ENCODE measurements around the gene AK2.
"Not testable (repeated sequence)": the region's sequence is repeated elsewhere in the genome, so short reads cannot be mapped to it uniquely, and the experiment has no call there.

The AK2 gene

GRCh38 chr1:33036526-33037503 lies at the start of gene AK2:
TSS of gene AK2 (minus strand) at chr1:33036883. CDS start at chr1:33036828, 55 bp downstream.
- DNase-seq (ENCODE audit: low read depth in 2 of 2) = peak; percentile 93

DNA sequence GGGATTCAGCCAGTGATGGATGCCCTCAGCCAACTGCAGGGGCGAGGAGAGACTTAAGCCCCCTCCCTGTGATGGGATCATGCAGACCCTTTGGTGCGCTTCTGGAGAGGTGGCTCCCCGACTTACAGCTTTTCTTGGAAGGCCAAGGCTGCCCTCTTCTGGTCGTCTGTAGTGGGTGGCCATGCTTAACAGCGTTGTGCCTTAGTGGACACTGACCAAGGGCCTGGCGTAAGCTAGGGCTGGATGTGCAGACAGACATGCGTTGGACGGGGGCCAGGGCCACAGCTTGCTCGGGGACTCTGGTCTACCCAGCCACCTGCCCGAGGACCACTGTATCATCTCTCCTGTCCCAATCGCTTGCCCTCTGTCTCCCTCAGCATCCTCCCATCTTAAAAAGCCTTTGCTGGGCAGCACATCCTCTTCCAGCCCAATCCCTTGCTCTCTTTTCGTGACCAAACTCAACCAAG lies 49.7 kb upstream of the AK2 start:
- DNase-seq (ENCODE audit: low read depth in 2 of 2) = no peak

DNA sequence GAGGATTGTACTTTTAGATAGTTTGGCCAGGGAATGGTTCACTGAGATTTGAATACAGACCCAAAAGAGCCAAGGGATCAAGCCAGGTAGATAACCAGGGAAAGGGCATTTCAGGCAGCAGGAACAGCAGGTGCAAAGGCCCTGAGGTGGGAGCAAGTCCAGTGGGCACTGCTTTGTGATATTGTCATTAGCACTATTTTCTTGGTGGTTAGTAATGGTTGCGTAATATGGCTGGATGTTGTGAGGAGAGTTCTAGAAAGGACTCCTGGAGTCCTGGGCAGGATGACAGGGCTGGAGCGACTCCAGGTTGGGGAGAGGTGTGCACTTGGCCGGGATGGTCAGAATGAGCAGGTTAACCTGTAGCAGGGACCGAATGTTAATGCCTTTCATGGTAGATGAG lies 48.6 kb upstream of the AK2 start:
- DNase-seq (ENCODE audit: low read depth in 2 of 2) = no peak

GRCh38 chr1:33082575-33083108 lies 46.0 kb upstream of the AK2 start:
- DNase-seq (ENCODE audit: low read depth in 2 of 2) = no peak

DNA sequence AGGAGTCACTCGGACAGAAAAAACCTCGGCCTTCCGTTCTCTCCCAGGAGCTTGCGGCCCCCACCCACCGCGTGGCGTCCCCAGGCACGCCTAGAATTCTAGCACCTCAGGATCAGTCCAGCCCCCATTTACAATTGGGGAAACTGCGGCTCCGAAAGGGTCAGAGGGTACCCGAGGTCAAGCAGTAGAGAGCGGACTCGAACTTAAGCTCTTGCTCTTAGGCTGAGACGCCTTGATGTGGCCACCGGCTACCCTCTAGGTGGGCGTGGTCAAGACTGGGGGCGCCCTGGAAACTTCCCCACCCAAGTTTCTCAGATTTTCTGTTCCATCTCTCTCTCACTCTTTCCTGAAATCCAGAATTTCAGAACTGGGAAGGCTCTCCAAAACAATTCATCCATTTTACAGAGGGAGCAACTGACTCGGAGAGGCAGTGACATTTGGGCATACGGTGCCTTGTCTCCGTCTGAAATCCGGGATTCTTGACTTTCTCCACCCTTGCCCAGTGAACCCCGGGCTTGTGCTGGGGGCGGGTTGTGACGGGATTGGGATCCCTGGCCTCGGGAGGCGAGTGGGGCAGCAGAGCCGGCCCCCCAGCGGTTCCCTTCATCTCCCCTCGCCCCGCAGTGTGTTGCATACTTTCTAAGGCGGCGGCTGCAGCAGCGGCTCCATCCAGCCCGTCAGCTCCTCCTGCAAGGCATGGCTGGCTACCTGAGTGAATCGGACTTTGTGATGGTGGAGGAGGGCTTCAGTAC lies 45.0 kb upstream of the AK2 start:
- no peak for DNase-seq (ENCODE audit: low read depth in 2 of 2)

GRCh38 chr1:33080885-33081553 lies 44.3 kb upstream of the AK2 start, which contains the start of gene AZIN2:
TSS of gene AZIN2 (plus strand) at chr1:33081153. CDS start at chr1:33082250, 1,097 bp downstream.
- DNase-seq (ENCODE audit: low read depth in 2 of 2) = peak; percentile 77 to 83

GRCh38 chr1:33080373-33080772 lies 43.7 kb upstream of the AK2 start:
- DNase-seq (ENCODE audit: low read depth in 2 of 2) = no peak

- no peak for DNase-seq (ENCODE audit: low read depth in 2 of 2)
Measured at GRCh38 chr1:33078030-33078591, 41.4 kb upstream of the AK2 start.

DNA sequence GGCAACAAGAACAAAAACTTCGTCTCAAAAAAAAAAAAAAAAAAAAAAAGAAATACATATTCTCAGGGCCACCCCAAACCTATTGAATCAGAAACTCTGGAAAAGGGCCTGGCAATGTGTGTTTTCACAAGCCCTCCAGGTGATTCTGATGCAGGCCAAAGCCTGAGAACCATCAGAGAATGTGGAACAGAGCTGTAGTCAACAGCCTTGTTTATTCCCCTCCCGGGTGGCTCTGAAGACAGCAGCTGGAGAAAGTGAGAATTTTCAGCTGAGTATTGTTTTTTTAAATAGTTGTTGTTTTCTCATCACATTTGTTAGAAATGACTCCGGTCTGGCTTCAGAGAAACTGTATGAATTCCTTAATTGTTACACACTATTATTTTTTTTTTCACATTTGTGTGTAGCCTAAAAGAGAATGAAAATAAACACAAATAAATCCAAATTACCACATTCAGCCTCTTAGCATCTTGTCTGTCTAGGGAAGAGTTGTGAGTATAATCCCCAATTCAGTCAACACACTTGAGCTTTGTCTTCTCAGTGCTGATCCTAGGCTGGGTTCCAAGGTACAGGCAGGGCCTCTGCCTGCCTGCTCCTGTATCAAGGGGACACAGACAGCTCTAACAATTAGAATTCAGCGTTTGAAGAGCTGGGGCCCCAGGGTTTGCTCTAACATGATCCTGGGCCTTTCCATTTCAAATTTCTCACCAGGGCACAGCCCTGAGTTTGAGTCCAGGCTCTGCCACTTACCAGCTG lies 37.7 kb upstream of the AK2 start:
- no peak for DNase-seq (ENCODE audit: low read depth in 2 of 2)

DNA sequence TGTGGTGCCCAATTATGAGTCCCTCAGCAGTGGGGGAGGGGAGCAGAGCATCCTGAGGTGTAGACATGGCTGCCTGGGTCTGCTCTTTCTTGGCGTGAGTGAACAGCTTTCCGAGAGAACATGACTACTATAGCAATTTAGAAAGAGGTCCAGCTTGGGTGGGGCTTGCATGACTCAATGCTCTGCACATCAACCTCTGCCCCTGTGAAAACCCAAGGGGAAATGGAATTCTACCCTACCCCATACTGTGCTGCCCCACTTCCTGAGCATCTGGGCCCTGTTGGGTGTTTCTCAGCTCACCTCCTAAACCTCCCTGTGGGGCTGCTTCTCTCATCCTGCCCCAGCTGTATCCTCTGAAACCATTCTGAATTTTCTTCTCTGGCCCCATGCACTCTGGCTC lies 36.0 kb upstream of the AK2 start:
- DNase-seq (ENCODE audit: low read depth in 2 of 2) = no peak

DNA sequence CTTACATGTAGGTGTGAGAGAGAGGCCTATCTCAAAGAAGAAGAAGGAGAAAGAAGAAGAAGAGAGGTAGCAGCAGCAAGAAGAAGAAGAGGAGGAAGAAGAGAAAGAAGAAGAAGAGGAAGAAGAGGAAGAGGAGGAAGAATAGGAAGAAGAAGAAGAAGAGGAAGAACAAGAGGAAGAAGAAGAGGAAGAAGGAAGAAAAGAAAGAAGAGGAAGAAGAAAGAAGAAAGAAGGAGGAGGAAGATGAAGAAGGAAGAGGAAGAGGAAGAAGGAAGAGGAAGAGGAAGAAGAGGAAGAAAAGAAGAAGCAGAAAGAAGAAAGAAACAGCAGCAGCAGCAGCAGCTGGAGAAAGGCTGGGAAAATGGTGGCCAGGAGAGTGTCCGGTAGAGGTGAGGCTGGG lies 33.9 kb upstream of the AK2 start:
- no peak for DNase-seq (ENCODE audit: low read depth in 2 of 2)

GRCh38 chr1:33068108-33068507 lies 31.4 kb upstream of the AK2 start:
- not testable (repeated sequence) for DNase-seq (ENCODE audit: low read depth in 2 of 2)

DNA sequence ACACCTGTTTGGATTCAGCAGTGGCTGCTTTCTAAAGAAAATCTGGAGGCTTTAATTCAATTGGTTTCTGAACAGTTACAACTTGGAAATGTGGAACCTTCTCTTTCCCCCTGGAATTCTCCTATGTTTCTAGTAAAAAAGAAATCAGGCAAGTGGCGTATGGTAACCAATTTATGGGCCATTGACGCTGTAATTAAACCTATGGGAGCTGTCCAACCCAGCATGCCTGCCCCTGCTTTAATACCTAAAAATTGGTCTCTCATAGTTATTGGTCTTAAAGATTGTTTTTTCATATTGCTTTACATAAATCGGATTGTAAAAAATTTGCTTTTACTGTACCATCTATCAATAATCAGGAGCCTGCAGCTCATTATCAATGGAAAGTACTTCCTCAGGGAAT lies 29.8 kb upstream of the AK2 start:
- DNase-seq (ENCODE audit: low read depth in 2 of 2) = not testable (repeated sequence)

DNA sequence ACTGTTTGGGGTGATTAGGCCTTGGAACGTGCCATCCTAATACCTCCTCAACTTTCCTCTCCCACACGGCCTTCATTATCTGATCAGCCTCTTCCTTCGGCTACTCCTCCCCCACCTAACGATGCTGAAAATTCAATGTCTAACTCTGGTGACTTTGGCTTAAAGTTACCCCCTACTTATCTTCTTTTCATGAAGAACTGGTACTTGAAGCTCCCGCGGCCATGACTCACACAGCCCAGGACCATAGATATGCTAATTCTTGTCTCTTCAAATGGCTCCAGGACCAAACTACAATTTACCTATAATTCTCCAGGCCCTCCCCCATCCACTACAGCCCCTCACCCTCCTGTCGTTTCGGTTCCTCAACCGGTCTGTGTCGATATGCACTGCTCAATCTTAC lies 28.6 kb upstream of the AK2 start:
- DNase-seq (ENCODE audit: low read depth in 2 of 2) = no peak

GRCh38 chr1:33064284-33064683 lies 27.6 kb upstream of the AK2 start:
- DNase-seq (ENCODE audit: low read depth in 2 of 2) = not testable (repeated sequence)

DNA sequence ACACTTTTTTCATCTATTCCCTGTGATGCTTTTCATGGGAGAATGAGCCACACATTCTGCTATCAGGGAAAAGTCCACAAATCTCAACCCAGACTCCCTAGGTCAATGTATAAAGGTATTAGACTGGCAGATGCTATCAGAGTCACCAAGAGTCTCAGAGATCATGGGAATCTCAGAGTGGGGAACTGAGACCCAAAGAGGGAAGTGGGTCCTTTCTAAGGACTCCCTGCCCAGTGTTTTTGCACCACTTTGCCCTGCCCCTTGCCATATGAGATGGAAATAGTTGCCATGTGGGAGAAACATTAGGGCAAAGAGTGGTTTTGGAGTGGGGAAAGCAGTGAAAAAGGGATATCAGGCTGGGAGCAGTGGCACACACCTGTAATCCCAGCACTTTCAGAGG lies 25.2 kb upstream of the AK2 start:
- DNase-seq (ENCODE audit: low read depth in 2 of 2) = no peak

GRCh38 chr1:33060579-33061083 lies 23.9 kb upstream of the AK2 start:
- peak in 1 of 2 experiments; percentile 32 for DNase-seq (ENCODE audit: low read depth in 2 of 2)

GRCh38 chr1:33057095-33057494 lies 20.4 kb upstream of the AK2 start:
- DNase-seq (ENCODE audit: low read depth in 2 of 2) = no peak

DNA sequence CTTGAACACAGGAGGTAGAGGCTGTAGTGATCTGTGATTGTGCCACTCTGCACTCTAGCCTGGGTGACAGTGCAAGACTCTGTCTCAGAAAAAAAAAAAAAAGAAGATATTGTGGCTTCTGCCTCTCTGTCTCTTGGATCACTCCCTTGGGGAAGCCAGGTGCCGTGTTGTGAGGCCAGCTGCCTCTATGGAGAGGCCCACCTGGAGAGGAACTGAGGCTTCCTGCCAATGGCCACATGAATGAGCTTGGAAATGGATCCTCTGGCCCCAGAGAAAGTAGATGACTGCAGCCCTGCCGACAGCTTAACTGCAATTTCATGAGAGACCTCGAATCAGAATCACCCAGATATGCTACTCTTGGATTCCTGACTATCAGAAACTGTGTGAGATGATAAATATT lies 19.7 kb upstream of the AK2 start:
- no peak for DNase-seq (ENCODE audit: low read depth in 2 of 2)
